EH (cell line): ENCODE data around the gene PEPD.

Experiments
- DNase-seq: peaks from one replicate; pipeline ENCODE4 v3.0.0-alpha.2; 2015; ENCODE audit warnings: low read depth

PEPD gene

DNA sequence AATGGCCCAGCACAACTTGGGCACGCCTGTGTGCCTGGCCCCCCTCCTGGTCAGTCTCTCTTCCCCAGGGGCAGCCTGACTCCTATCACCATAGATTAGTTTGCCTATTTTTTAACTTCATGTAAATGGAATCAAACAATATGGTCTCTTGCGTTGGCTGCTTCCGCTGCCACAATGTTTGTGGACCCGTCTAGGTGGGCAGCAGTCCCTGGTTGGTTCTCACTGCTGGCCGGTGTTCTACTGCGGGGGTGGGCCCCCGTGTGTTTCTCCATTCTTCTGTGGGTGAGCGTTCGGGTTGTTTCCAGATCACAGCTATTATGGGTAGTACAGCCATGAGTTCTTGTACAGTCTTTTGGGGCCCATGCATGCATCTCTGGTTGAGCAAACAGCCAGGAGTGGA is 100.8 kb downstream of the PEPD start:
- DNase-seq: no peak

DNA sequence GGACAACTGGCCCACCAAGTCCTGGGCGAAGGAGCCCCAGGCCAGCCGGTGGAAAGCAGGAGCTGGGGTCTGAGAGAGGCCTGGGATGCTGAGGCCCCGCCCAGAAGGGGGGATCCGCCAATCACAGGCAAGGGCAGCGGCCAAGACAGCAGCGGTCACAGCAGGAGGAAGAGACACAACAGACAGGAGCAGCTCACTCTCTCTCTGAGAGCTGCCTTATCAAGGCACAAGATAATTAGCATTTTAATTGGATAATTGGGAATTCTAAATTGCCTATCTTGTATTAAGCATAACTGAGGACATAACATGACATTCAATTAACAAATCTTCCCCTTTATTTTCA is 101.8 kb downstream of the PEPD start:
- DNase-seq: no peak

- no peak for DNase-seq
Observed at GRCh38 chr19:33418871-33419787, 102.5 kb downstream of the PEPD start.

DNA sequence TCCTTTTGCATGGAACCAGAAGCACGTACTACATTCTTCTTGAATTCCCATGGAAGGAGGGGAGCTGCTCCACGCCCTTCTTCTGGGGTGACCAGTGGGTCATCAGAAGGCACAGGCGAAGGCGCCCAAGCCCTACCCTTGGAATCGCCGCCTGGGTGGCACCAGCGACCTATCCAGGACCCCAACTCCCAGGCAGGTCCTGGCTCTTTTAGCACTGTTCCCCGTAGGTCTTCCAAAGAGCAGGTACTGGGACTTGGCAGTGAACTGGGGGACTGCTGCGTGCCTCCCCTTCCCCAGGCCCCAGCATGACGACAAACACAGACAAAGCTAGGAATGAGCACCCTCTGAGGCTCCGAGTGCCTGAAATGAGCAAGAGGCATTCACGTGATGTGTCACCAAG is 103.1 kb downstream of the PEPD start:
- DNase-seq: no peak

GRCh38 chr19:33417751-33418150 is 103.8 kb downstream of the PEPD start:
- DNase-seq: no peak

DNA sequence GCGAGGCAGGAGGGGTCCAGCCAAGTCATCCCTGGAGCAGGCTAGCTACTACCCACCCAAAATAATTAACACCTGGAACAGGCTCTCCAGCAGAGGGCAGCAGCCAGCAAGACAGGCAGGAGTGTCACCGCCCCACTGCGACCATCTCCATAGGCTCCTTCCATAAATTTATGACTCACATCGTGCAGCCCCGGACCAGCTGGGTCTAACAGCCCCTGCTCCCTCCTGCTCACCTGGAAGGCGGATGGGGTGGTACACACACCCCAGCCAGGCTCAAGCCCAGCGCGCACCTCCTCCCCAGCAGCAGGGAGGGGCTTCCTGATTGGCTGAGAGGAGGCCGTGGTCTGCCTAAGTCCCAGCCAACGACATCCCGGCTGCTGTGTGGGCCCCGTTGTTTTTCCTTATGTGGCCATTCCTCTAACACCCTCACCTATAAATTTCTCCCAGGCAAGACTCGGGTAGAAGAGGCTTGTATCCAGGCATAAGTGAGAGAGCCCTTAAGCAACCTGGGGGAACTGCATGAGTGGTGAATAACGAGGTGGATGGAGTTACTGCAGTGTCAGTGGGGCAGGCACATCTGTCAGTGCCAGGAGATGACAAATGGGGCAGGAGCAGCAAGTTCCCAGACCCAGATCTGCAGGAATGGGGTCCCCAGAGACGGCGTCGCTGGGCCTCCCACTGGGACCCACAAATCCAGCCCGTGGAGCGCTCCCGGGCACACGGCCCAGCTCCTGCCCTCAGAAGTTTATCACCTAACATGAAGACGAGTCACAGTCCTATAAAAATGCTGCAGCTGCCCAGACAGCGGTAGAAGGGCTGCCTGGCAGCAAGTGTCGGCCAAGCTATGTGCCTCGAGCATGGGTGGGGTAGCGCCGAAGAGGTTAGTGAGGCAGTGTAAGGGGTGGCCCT is 105.0 kb downstream of the PEPD start:
- DNase-seq: peak; percentile 72

DNA sequence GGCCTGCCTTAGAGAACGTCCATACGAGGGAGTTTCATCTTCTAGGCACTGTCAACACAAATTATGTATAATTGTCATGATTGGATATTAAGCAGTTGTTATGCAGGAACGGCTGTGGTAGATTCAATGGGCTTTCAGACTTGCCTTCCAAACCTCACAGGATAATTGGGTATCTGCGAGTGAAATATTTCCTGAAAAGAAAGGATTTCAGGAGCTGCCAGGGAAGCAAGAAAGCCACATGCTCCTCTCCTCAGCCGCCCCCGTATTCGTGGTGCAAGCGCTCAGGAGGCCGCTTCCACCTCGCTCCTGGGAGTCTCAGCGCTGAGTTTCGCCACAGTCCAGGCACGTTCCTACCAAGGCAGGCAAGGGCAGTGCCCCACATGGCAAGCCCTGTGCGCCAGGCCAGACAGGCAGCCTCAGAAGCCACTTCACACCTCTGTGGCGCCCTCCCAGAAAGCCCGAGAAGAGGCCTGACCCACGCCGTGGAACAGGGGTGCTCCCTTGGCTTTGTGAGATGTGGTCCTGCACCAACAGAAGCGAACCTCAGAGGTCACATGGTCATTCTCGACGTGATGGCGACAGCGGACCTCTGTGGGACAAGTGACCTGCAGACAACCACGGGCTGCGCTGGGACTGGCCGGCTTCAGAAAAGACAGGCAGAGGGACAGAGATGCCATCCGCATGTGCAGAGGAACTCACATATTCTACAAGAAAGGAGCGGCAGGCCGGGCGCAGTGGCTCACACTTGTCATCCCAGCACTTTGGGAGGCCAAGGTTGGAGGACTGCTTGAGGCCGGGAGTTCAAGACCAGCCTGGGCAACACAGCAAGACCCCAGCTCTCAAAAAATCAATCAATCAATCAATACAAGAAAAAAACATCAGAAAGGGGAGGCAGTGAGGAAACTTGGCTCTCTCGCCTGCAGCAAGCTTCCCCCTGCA is 106.7 kb downstream of the PEPD start:
- DNase-seq: no peak

- no peak for DNase-seq
Observed at GRCh38 chr19:33413868-33414666, 107.5 kb downstream of the PEPD start.

DNA sequence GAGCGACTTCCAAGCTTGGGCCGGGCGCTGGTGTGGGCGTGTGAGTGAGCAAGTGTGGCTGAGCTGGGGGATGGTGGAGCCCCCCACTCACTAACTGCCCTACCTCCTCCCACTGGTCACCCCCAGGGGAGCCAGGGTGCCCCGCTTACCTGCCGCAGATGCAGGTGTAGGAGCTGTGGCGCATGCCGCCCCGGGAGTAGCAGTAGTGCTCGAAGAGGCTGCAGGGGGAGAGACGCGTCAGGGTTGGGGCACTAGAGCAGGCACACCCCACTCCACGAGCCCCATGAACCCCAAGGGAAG is 108.2 kb downstream of the PEPD start:
- no peak for DNase-seq

DNA sequence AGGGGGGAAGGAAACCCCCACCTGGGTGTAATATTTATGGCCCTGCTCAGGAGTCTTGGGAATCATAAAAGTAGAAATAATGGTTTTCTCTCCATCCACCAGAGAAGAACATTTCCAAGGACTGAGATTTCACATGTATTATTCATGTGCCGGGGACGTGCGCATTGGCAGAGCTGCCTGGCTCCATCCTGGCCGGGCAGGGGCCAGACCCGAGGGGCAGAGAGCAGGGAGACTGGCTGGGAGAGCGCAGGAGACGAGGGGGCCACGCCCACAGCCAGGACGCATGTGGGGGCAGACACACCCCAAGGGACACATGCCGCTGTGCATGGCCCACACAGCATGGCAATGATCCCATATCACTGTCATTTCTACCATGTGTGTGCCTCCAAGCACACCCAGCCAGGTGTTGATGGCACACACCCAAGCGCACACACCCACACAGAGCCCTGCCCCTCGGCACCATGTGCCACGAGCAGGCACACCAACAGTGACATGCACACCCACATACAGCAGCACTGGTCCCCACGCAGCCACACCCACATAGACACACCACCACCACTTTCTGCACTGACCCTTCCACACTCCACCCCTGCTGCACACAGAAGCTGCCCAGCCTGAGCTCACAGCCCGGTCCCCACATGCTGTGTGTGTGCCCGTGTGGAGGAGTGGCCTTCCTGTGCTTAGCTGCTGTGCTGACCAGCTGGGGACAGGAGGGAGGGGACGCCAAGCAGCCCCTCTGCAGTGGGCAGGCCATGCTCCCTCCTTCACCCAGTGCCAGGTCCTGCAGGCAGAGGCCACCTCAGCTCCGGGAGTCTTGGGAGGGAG is 108.8 kb downstream of the PEPD start:
- no peak for DNase-seq

GRCh38 chr19:33411621-33412180 is 109.9 kb downstream of the PEPD start:
- DNase-seq: no peak

GRCh38 chr19:33410915-33411401 is 110.6 kb downstream of the PEPD start:
- peak; percentile 31 for DNase-seq

DNA sequence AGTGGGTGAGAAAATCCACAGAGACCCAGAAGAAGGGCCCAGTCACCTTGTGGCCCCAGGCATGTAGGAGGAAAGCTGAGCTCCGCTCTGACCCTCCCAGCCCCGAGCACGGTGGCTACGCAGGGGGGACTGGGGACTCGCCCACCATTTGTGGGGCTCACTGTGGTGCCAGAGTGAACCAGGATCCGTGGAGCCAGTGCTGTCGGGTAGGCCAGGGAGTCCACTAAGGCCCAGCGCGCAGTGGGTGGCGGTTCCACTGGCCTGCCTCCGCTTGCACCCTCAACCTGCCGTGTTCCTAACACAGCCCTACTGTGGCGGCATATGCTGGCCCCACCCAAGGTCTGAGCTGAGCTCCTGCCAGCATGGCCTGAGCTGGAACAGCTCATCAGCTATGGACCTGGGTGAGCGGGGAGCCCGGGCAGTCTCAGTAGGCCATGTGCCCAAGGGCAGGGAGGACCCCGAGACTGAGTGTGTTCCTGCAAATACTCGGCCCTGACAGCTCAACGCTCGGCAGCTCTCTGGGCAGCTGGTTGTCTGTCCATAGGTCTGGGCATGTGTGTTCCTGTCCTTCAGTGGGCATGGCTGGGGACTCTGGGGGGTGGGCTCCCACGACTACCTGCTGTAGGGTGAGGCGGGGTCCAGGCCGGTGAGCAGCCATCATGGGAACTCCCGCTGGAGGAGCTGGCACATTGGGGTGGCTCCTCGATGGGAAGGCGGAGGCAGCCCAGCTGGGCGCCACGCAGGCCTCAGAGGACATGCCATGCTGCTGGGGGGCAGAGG is 111.5 kb downstream of the PEPD start:
- no peak for DNase-seq

DNA sequence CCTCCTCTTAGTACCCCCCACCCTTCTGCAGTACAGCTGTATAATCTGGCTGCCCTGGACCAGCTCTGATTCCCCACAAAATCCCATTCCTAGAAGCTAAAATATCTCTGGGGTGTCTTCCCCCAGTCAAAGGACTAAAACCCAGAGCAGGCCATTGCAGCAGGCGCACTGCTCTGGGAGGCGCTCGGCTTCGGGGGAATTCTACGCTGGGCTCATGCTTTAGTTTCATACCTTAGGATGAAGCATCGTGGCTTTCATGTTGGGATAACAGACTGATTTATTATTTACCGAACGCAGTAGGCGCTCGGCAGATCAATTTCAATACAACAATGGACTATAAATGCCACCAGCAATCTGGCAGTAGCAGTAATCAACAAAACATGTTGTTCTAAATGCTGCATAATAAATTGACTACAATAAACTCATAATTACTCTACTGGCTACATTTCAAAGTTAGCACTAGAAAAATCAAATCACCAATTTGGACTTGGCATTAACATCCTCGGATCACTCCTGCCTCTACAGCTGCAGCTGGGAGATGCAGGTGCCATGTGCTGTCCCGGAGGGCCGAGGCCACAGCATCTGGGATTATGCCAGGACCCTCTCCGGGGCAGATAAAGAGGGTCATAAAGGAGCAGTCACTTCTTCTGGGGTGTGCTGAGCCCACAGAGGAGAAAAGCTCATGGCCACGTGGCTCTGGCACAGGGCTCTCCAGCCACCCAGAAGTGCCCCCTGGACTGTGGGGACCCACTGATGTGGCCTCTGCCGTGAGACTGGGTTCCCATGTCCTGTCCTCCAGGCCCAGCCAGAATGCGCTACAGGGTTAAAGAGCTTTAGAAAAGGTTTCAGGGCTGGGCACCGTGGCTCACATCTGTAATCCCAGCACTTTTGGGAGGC is 112.8 kb downstream of the PEPD start:
- DNase-seq: no peak

DNA sequence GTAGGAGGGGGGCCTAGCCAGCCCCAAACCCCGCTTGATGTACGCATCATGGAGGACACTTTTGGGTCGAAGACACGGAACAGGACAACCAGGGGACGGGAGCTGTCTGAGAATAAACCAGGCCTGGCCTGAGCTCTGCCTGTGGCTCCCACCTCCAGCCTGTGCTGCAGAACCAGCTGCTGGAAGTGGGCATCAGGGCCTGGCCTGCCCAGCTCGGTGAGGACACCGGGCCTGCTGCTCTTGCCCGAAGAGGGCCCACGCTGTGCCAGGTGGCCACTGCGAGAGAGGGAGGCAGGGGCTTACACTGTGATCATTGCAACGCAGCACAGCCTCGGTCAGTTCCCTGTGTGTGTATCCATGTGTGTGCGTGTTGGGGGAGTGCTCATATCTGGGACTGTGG is 113.5 kb downstream of the PEPD start:
- DNase-seq: no peak

- DNase-seq: no peak
Observed at GRCh38 chr19:33407716-33408115, 113.9 kb downstream of the PEPD start.

- DNase-seq: no peak
Observed at GRCh38 chr19:33407140-33407551, 114.4 kb downstream of the PEPD start.

- peak; percentile 65 for DNase-seq
Observed at GRCh38 chr19:33406521-33407139, 115.0 kb downstream of the PEPD start.
